Vagina (tissue), 2 donors: Measurements from ENCODE around the gene SDCCAG8.

ENCODE experiments used
- POLR2A ChIP-seq, 2 donors: fragments of 450-650 bp; IDR thresholded peaks; one replicate each; pipeline ENCODE4 v1.6.1; 2017; ENCODE audit warnings: antibody characterized with exemption in 2 of 2, mild to moderate bottlenecking in 2 of 2, moderate library complexity in 2 of 2
- POLR2AphosphoS5 ChIP-seq, 2 donors: sonication (generic); formaldehyde crosslinking; IDR thresholded peaks; one replicate each; pipeline ENCODE4 v1.9.0; 2017; ENCODE audit warnings: antibody characterized with exemption in 2 of 2, mild to moderate bottlenecking in 2 of 2, low read depth in 1 of 2; ENCODE audit not compliant: insufficient read depth in 1 of 2
- TF ChIP-seq, protein P1 (sequence below), 3 experiments: fragments of 450-650 bp in 2 of 3; fragments of 200-600 bp in 1 of 3; sonication (generic) in 1 of 3; IDR thresholded peaks; one replicate each; pipeline ENCODE4 v1.5.1; 2017 to 2019; ENCODE audit warnings: antibody characterized with exemption in 3 of 3, mild to moderate bottlenecking in 2 of 3, moderate library complexity in 2 of 3

GRCh38 chr1:243273945-243274344 is 18.1 kb downstream of the SDCCAG8 start:
- TF ChIP-seq, protein P1, sequence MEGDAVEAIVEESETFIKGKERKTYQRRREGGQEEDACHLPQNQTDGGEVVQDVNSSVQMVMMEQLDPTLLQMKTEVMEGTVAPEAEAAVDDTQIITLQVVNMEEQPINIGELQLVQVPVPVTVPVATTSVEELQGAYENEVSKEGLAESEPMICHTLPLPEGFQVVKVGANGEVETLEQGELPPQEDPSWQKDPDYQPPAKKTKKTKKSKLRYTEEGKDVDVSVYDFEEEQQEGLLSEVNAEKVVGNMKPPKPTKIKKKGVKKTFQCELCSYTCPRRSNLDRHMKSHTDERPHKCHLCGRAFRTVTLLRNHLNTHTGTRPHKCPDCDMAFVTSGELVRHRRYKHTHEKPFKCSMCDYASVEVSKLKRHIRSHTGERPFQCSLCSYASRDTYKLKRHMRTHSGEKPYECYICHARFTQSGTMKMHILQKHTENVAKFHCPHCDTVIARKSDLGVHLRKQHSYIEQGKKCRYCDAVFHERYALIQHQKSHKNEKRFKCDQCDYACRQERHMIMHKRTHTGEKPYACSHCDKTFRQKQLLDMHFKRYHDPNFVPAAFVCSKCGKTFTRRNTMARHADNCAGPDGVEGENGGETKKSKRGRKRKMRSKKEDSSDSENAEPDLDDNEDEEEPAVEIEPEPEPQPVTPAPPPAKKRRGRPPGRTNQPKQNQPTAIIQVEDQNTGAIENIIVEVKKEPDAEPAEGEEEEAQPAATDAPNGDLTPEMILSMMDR (IDR thresholded peaks at IDR 0.05) = no peak
- TF ChIP-seq POLR2A (IDR thresholded peaks at IDR 0.05) (no peak), POLR2AphosphoS5 (IDR thresholded peaks at IDR 0.05; ENCODE audit: insufficient read depth in 1 of 2, low read depth in 1 of 2) (no peak)
